ENCODE measurements around the gene ABLIM3.
A peak's percentile ranks its signal among the peaks of the same experiment; 100 is the strongest.
"Not testable (repeated sequence)": the region's sequence is repeated elsewhere in the genome, so short reads cannot be mapped to it uniquely, and the experiment has no call there.

Gene ABLIM3

GRCh38 chr5:149257889-149258705, 116.8 kb downstream of the ABLIM3 start:
- DNase-seq (ENCODE audit: low read depth): peak; percentile 58

- DNase-seq (ENCODE audit: low read depth): no peak
Observed at GRCh38 chr5:149260761-149261160, 119.5 kb downstream of the ABLIM3 start.

- DNase-seq (ENCODE audit: low read depth): no peak
Observed at GRCh38 chr5:149261246-149261645, 120.0 kb downstream of the ABLIM3 start.

- no peak for DNase-seq (ENCODE audit: low read depth)
Observed at GRCh38 chr5:149262315-149262714, 121.0 kb downstream of the ABLIM3 start.

- DNase-seq (ENCODE audit: low read depth): no peak
Observed at GRCh38 chr5:149264439-149265067, 123.3 kb downstream of the ABLIM3 start.

GRCh38 chr5:149265068-149265465, 123.8 kb downstream of the ABLIM3 start:
- DNase-seq (ENCODE audit: low read depth): no peak

GRCh38 chr5:149265597-149265996, 124.3 kb downstream of the ABLIM3 start:
- no peak for DNase-seq (ENCODE audit: low read depth)

- DNase-seq (ENCODE audit: low read depth): no peak
Observed at GRCh38 chr5:149267241-149267973, 126.1 kb downstream of the ABLIM3 start.

GRCh38 chr5:149268928-149269557, 127.8 kb downstream of the ABLIM3 start:
- DNase-seq (ENCODE audit: low read depth): no peak

GRCh38 chr5:149271195-149271715, 130.0 kb downstream of the ABLIM3 start:
- no peak for DNase-seq (ENCODE audit: low read depth)

- no peak for DNase-seq (ENCODE audit: low read depth)
Observed at GRCh38 chr5:149271716-149272563, 130.6 kb downstream of the ABLIM3 start, which contains the start of gene AFAP1L1. Gene AFAP1L1, plus strand, starts transcription at chr5:149271859. Its CDS starts 110 bp downstream, at chr5:149271969.

GRCh38 chr5:149272781-149273180, 131.5 kb downstream of the ABLIM3 start:
- not testable (repeated sequence) for DNase-seq (ENCODE audit: low read depth)

GRCh38 chr5:149273237-149273636, 131.9 kb downstream of the ABLIM3 start:
- DNase-seq (ENCODE audit: low read depth): no peak

- DNase-seq (ENCODE audit: low read depth): no peak
Observed at GRCh38 chr5:149273950-149274349, 132.7 kb downstream of the ABLIM3 start.

GRCh38 chr5:149274939-149275338, 133.6 kb downstream of the ABLIM3 start:
- DNase-seq (ENCODE audit: low read depth): no peak

GRCh38 chr5:149277801-149278200, 136.5 kb downstream of the ABLIM3 start:
- DNase-seq (ENCODE audit: low read depth): no peak

- DNase-seq (ENCODE audit: low read depth): no peak
Observed at GRCh38 chr5:149278451-149279210, 137.3 kb downstream of the ABLIM3 start.

GRCh38 chr5:149279661-149280060, 138.4 kb downstream of the ABLIM3 start:
- no peak for DNase-seq (ENCODE audit: low read depth)

- no peak for DNase-seq (ENCODE audit: low read depth)
Observed at GRCh38 chr5:149280124-149280523, 138.8 kb downstream of the ABLIM3 start.

- DNase-seq (ENCODE audit: low read depth): no peak
Observed at GRCh38 chr5:149280802-149281201, 139.5 kb downstream of the ABLIM3 start.
